ENCODE results near the gene BBS2. TPM values are rescaled to one million over a fixed set of nuclear protein-coding genes. Genes with fewer than 3 reads are reported as not detected.
A peak's percentile ranks its signal among the peaks of the same experiment; 100 is the strongest.

Gene BBS2
- total and polyA plus RNA-seq, 2 of the 13 experiments (the other 11 are each of a cell fraction or from before 2014, with no cell fraction given): 59.7 to 68.3 TPM

DNA sequence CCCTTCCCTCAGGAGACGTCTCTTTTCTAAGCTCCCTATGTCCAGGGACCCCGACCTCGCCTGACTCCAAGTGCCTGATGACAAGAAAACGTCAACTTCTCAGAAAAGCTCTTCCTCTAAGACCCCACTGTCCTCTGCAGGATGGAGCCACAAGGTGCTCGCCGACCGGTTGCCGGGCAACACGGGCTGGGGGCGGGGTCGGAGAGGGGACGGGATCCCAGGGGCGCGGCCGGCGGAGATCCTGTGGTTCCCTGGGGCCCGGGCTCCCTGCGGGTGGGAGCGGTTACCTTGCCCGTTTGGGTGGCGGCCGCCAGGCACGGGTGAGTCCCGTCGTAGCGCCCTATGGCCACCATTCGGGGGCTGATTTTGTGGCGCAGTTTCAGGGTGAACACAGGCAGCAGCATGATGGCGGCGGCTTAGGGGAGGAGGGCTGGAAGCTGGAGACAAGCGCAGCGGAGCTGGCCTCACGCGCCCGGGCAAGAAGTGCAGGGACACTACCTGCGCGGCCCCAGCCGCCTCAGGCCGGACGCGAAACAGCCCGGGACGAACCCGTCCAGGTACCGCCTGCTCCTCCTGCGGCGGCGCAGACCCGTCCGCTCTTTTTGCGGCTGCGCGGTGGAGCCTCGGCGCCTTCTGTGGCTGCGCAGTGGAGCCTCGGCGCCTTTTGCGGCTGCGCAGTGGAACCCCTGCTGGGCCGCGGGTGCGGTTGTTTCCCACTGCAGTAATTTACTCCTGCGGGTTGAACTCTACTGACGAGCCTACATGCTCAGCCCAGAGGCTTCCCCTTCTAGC lies at the start of gene BBS2 (continued):
- TF ChIP-seq ZNF746 (CRISPR knock-in tag; IDR thresholded peaks at IDR 0.05) (no peak), SNAPC5 (CRISPR knock-in tag; IDR thresholded peaks at IDR 0.05; ENCODE audit: borderline replicate concordance) (0 out of 2 replicates have a peak, but pooled peaks have one; percentile 51), ZNF180 (CRISPR knock-in tag; IDR thresholded peaks at IDR 0.05; ENCODE audit: borderline replicate concordance, low read depth) (no peak), FOXA1 (IDR thresholded peaks at IDR 0.05) (no peak), FOXA1 (CRISPR knock-in tag; IDR thresholded peaks at IDR 0.05) (no peak), ZKSCAN8 (CRISPR knock-in tag; IDR thresholded peaks at IDR 0.05; ENCODE audit: borderline replicate concordance) (no peak), EZH2 (conservative IDR thresholded peaks at IDR 0.05; ENCODE audit: low read depth, low read length) (no peak), E2F2 (CRISPR knock-in tag; IDR thresholded peaks at IDR 0.05; ENCODE audit: borderline replicate concordance) (peak; percentile 89; the same call in 1 of the 2 replicates), NR2C2 (CRISPR knock-in tag; IDR thresholded peaks at IDR 0.05; ENCODE audit: borderline replicate concordance) (no peak; the same call in 1 of the 2 replicates), HOXA7 (CRISPR knock-in tag; IDR thresholded peaks at IDR 0.05) (no peak), ZNF441 (CRISPR knock-in tag; IDR thresholded peaks at IDR 0.05; ENCODE audit: borderline replicate concordance) (peak; percentile 53; the same call in 1 of the 2 replicates), GLI4 (CRISPR knock-in tag; IDR thresholded peaks at IDR 0.05; ENCODE audit: borderline replicate concordance) (0 out of 2 replicates have a peak, but pooled peaks have one; percentile 76), MXI1 (IDR thresholded peaks at IDR 0.05; ENCODE audit: borderline replicate concordance, low read depth, low read length) (peak; percentile 26; the same call in 1 of the 3 replicates), ZNF670 (CRISPR knock-in tag; IDR thresholded peaks at IDR 0.05; ENCODE audit: borderline replicate concordance) (peak; percentile 90), DPF2 (CRISPR knock-in tag; IDR thresholded peaks at IDR 0.05; ENCODE audit: borderline replicate concordance, low read depth) (no peak), ZNF367 (CRISPR knock-in tag; IDR thresholded peaks at IDR 0.05; ENCODE audit: borderline replicate concordance) (no peak), POLR2AphosphoS2 (IDR thresholded peaks at IDR 0.05; ENCODE audit: low read depth, low read length) (no peak), ZNF207 (IDR thresholded peaks at IDR 0.05; ENCODE audit: borderline replicate concordance) (no peak), ZSCAN31 (CRISPR knock-in tag; IDR thresholded peaks at IDR 0.05; ENCODE audit: low read depth) (peak; percentile 91), ZNF34 (CRISPR knock-in tag; IDR thresholded peaks at IDR 0.05; ENCODE audit: borderline replicate concordance) (no peak)
- TF ChIP-seq, protein P1, sequence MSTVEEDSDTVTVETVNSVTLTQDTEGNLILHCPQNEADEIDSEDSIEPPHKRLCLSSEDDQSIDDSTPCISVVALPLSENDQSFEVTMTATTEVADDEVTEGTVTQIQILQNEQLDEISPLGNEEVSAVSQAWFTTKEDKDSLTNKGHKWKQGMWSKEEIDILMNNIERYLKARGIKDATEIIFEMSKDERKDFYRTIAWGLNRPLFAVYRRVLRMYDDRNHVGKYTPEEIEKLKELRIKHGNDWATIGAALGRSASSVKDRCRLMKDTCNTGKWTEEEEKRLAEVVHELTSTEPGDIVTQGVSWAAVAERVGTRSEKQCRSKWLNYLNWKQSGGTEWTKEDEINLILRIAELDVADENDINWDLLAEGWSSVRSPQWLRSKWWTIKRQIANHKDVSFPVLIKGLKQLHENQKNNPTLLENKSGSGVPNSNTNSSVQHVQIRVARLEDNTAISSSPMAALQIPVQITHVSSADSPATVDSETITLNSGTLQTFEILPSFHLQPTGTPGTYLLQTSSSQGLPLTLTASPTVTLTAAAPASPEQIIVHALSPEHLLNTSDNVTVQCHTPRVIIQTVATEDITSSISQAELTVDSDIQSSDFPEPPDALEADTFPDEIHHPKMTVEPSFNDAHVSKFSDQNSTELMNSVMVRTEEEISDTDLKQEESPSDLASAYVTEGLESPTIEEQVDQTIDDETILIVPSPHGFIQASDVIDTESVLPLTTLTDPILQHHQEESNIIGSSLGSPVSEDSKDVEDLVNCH (CRISPR knock-in tag; IDR thresholded peaks at IDR 0.05): no peak
- TF ChIP-seq, protein P2, sequence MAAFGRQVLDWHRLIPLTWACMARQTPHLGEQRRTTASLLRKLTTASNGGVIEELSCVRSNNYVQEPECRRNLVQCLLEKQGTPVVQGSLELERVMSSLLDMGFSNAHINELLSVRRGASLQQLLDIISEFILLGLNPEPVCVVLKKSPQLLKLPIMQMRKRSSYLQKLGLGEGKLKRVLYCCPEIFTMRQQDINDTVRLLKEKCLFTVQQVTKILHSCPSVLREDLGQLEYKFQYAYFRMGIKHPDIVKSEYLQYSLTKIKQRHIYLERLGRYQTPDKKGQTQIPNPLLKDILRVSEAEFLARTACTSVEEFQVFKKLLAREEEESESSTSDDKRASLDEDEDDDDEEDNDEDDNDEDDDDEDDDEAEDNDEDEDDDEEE (CRISPR knock-in tag; IDR thresholded peaks at IDR 0.05): peak; percentile 73
- TF ChIP-seq, protein P3, sequence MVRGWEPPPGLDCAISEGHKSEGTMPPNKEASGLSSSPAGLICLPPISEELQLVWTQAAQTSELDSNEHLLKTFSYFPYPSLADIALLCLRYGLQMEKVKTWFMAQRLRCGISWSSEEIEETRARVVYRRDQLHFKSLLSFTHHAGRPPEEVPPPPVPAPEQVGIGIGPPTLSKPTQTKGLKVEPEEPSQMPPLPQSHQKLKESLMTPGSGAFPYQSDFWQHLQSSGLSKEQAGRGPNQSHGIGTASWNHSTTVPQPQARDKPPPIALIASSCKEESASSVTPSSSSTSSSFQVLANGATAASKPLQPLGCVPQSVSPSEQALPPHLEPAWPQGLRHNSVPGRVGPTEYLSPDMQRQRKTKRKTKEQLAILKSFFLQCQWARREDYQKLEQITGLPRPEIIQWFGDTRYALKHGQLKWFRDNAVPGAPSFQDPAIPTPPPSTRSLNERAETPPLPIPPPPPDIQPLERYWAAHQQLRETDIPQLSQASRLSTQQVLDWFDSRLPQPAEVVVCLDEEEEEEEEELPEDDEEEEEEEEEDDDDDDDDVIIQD (CRISPR knock-in tag; IDR thresholded peaks at IDR 0.05; ENCODE audit: low read depth): no peak

Data from HepG2 (cell line).